Measurements from ENCODE around the gene TMEM170B. TPM values are rescaled to one million over a fixed set of nuclear protein-coding genes. Genes with fewer than 3 reads are reported as not detected.

The TMEM170B gene
- total and polyA plus RNA-seq, 5 donors from 2014 or later = 0.06 to 0.27 (median 0.21) TPM; not detected in 1

DNA sequence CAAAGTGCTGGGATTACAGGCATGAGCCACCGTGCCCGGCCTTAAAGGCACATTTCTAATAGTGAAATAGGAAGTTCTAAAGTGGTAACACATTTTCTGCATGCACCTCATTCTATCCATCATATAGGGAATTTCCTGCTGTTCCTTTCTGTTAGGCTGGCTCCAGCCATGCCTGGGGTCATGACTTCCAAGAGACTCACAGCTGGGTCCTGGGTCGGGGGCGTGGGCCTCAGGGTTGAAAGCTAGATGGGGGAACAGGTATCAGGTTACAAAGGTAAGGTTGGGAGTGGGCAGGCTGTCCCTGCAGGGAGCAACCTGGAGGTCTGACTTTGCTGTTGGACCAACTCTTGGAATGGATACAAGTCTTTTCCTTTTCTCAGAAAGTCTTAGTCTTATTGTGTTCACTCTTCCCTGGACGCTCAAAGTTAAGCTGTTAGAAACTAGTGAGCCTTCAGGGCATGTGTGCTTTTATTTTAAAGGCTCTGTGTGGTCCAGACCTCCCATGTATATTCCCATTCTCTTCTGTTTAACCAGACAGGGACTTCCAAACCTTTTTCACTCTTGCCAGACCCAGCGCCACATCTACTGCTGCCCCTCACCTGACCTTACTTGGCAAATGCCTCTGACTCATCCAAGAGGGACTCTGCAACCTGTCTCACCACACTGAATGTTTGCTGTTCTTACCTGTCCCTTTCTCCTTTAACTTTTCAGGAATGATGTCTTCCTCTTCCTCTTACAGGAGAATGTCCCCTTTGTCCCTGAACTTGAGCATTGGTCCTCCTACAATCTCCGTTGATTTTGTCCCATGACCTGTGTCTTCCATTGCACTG, 64.4 kb downstream of the TMEM170B start:
- peaks cover 0 to 2% (median 0%) of the 10 kb centered on the region in 7 donors for H3K9me3 Mint-ChIP-seq
- H3K9me3 ChIP-seq (ENCODE audit: control insufficient read depth in 2 of 2, low read length in 2 of 2) = no peaks in the 10 kb centered on the region

DNA sequence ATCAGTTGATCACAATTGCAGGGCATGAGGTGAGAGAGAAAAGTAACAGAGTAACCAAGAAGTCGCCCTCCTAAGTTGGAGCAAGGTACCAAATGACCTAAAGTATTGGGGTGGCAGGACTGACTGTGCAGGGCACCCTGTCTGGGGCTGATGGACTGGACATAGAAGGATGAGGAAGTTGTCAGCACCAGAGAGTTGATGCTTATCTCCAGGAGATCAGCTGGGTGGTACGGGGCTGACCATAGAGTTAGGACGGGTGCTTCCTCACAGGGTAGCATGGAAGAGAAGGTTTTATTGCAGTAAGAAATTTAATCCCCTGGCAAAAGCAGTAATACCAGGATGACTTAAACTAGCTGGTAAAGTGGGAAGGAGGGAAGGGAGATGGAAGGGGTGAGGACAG, 66.7 kb downstream of the TMEM170B start:
- Histone ChIP-seq H3K36me3 (ENCODE audit: control insufficient read depth, insufficient read depth, low read length) (no peaks in the 10 kb centered on the region), H3K9me3 (ENCODE audit: control insufficient read depth in 2 of 2, low read length in 2 of 2) (no peaks in the 10 kb centered on the region), H3K4me3 (ENCODE audit: low read depth, low read length) (no peak overlapping the region), H3K4me1 (ENCODE audit: control insufficient read depth, insufficient read depth, low read length, poor library complexity, severe bottlenecking) (no peaks in the 10 kb centered on the region), H3K27ac (ENCODE audit: insufficient read depth, low read length, poor library complexity, severe bottlenecking) (no peak overlapping the region), H3K27me3 (ENCODE audit: control insufficient read depth, insufficient read depth, low read length) (peaks cover 8% of the 10 kb centered on the region)
- Mint-ChIP-seq H3K36me3 (no peaks in the 10 kb centered on the region), H3K4me1 (no peaks in the 10 kb centered on the region), H3K4me3 (no peak overlapping the region), H3K9me3 (peaks cover 0 to 2% (median 0%) of the 10 kb centered on the region in 7 donors), H3K27me3 (peaks cover 23% of the 10 kb centered on the region), H3K27ac (peak overlapping the region in 1 of 3 donors; percentile 15)
- no peak for ATAC-seq (ENCODE audit: low read depth in 2 of 2)
- no peak for DNase-seq

More for the DNA sequence above, 64.4 kb downstream of the TMEM170B start:
- no peak overlapping the region for H3K4me3 Mint-ChIP-seq
- Histone ChIP-seq H3K27ac (ENCODE audit: insufficient read depth, low read length, poor library complexity, severe bottlenecking) (no peak overlapping the region), H3K4me3 (ENCODE audit: low read depth, low read length) (no peak overlapping the region), H3K27me3 (ENCODE audit: control insufficient read depth, insufficient read depth, low read length) (peaks cover 8% of the 10 kb centered on the region), H3K36me3 (ENCODE audit: control insufficient read depth, insufficient read depth, low read length) (no peaks in the 10 kb centered on the region), H3K4me1 (ENCODE audit: control insufficient read depth, insufficient read depth, low read length, poor library complexity, severe bottlenecking) (no peaks in the 10 kb centered on the region)
- H3K27ac Mint-ChIP-seq = no peak overlapping the region
- H3K27me3 Mint-ChIP-seq = peaks cover 20% of the 10 kb centered on the region
- ATAC-seq (ENCODE audit: low read depth in 2 of 2) (no peak), DNase-seq (no peak)
- H3K36me3 Mint-ChIP-seq = no peaks in the 10 kb centered on the region
- H3K4me1 Mint-ChIP-seq = no peaks in the 10 kb centered on the region

DNA sequence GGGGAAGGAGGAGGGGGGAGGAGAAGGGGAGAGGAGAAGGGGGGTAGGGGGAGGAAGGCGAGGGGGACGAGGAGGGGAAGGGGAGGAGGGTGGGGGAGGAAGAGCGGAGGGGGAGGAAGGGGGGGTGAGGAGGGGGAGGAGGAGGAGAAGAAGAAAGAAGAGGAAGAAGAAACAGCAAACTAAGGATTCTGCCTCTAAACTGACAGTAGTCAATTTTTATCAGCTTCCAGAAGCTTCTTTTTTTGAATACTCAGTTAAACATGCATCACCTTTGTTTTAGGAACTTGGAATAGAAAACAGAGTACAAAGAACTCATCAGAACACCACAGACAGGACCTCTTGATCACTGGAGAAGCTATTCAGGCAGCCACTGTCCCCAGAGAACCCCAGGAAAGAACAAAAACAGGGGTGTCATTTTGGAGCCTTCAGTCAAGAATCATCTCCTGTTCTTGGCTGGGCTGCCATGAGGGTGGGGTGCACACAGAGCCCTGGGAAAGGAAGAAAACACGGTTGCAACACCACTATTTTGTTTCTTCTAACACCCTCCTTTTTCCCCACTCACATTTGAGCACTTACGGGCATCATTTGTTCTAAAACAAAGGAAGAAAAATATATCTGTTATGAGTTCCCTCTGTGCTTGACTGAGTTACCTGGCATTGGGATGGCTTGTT, 67.4 kb downstream of the TMEM170B start:
- H3K9me3 ChIP-seq (ENCODE audit: control insufficient read depth in 2 of 2, low read length in 2 of 2) = no peaks in the 10 kb centered on the region
- H3K27me3 ChIP-seq (ENCODE audit: control insufficient read depth, insufficient read depth, low read length) = peaks cover 8% of the 10 kb centered on the region
- H3K4me1 ChIP-seq (ENCODE audit: control insufficient read depth, insufficient read depth, low read length, poor library complexity, severe bottlenecking) = no peaks in the 10 kb centered on the region
- H3K4me3 Mint-ChIP-seq = no peak overlapping the region
- DNase-seq (no peak), ATAC-seq (ENCODE audit: low read depth in 2 of 2) (no peak)
- no peak overlapping the region for H3K27ac Mint-ChIP-seq
- H3K27me3 Mint-ChIP-seq = peaks cover 22% of the 10 kb centered on the region
- no peaks in the 10 kb centered on the region for H3K4me1 Mint-ChIP-seq
- no peak overlapping the region for H3K27ac ChIP-seq (ENCODE audit: insufficient read depth, low read length, poor library complexity, severe bottlenecking)
- H3K9me3 Mint-ChIP-seq = peaks cover 0 to 2% (median 0%) of the 10 kb centered on the region in 7 donors
- no peaks in the 10 kb centered on the region for H3K36me3 ChIP-seq (ENCODE audit: control insufficient read depth, insufficient read depth, low read length)
- no peaks in the 10 kb centered on the region for H3K36me3 Mint-ChIP-seq
- H3K4me3 ChIP-seq (ENCODE audit: low read depth, low read length) = no peak overlapping the region

DNA sequence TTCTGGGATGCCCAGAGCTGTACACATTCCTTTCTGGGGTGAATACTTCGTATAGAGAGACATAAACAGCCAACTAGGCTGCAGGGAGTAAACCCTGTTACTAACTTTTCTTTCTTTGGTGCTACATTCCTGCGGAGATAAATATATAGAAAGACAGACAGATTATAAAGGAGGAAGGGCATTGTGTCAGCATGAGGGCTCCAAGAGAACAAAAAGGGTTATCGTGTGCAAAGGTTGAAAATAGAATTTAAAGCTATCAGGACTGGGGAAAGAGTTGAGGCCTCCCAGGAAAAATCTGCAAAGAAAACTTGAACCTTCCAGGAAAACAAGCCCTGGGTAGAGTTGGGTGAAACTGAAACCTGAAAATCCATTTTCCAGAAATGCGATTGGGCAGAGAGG, 68.0 kb downstream of the TMEM170B start:
- H3K27me3 Mint-ChIP-seq = peaks cover 22% of the 10 kb centered on the region
- Histone ChIP-seq H3K4me1 (ENCODE audit: control insufficient read depth, insufficient read depth, low read length, poor library complexity, severe bottlenecking) (no peaks in the 10 kb centered on the region), H3K27ac (ENCODE audit: insufficient read depth, low read length, poor library complexity, severe bottlenecking) (no peak overlapping the region), H3K4me3 (ENCODE audit: low read depth, low read length) (no peak overlapping the region), H3K9me3 (ENCODE audit: control insufficient read depth in 2 of 2, low read length in 2 of 2) (no peaks in the 10 kb centered on the region), H3K27me3 (ENCODE audit: control insufficient read depth, insufficient read depth, low read length) (peaks cover 8% of the 10 kb centered on the region), H3K36me3 (ENCODE audit: control insufficient read depth, insufficient read depth, low read length) (no peaks in the 10 kb centered on the region)
- no peak overlapping the region for H3K4me3 Mint-ChIP-seq
- no peaks in the 10 kb centered on the region for H3K4me1 Mint-ChIP-seq
- peaks cover 0 to 2% (median 0%) of the 10 kb centered on the region in 7 donors for H3K9me3 Mint-ChIP-seq
- DNase-seq (no peak), ATAC-seq (ENCODE audit: low read depth in 2 of 2) (no peak)
- H3K36me3 Mint-ChIP-seq = no peaks in the 10 kb centered on the region
- H3K27ac Mint-ChIP-seq = no peak overlapping the region

DNA sequence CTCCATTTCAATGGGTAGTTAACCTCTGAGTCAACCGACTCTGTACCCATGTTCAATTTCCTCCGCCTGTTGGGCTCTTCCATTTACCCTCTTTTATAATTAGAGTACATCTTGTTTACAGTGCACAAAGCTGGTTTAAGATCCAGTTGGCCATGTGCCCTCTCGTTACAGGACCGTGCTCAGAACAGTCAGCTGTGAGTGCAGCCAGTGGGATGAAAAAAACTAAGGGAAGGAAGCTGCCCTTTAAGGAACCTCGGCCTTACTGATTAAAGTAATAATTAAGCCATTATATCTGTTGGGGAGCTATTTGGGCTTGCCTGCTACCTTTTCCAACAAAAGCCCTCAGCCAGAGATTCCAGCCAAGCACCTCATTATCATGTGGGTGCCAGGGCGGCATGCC, 68.8 kb downstream of the TMEM170B start:
- Mint-ChIP-seq H3K27ac (no peak overlapping the region), H3K36me3 (no peaks in the 10 kb centered on the region), H3K4me3 (no peak overlapping the region), H3K9me3 (no peaks in the 10 kb centered on the region), H3K27me3 (peaks cover 22% of the 10 kb centered on the region), H3K4me1 (no peaks in the 10 kb centered on the region)
- Histone ChIP-seq H3K4me1 (ENCODE audit: control insufficient read depth, insufficient read depth, low read length, poor library complexity, severe bottlenecking) (no peaks in the 10 kb centered on the region), H3K36me3 (ENCODE audit: control insufficient read depth, insufficient read depth, low read length) (no peaks in the 10 kb centered on the region), H3K27me3 (ENCODE audit: control insufficient read depth, insufficient read depth, low read length) (peaks cover 8% of the 10 kb centered on the region), H3K4me3 (ENCODE audit: low read depth, low read length) (no peak overlapping the region), H3K9me3 (ENCODE audit: control insufficient read depth in 2 of 2, low read length in 2 of 2) (no peaks in the 10 kb centered on the region), H3K27ac (ENCODE audit: insufficient read depth, low read length, poor library complexity, severe bottlenecking) (no peak overlapping the region)
- DNase-seq (no peak), ATAC-seq (ENCODE audit: low read depth in 2 of 2) (no peak)

DNA sequence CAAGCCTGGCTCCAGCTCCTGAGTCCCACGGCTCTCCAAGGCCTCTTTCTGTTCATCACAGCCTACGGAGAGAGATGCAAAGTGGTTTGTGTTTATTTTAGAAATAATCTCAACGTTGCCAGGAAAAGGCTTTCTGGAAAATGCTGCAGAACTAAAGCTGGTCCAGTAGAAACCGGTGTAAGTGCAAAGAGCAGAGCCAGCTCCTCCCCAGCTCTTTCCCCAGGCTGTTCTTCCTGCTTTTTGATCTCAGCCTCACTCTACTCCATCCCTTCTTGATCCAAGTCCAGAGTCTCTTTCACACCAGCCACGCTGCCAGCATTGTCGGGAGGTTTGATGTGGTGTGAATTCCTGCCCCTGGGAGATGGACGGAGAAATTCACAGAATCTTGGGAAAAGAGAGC, 69.8 kb downstream of the TMEM170B start:
- H3K27ac Mint-ChIP-seq = no peak overlapping the region
- no peak for ATAC-seq (ENCODE audit: low read depth in 2 of 2)
- peaks cover 18% of the 10 kb centered on the region for H3K27me3 Mint-ChIP-seq
- DNase-seq = no peak
- H3K4me3 ChIP-seq (ENCODE audit: low read depth, low read length) = no peak overlapping the region
- no peaks in the 10 kb centered on the region for H3K4me1 Mint-ChIP-seq
- H3K4me3 Mint-ChIP-seq = no peak overlapping the region
- no peaks in the 10 kb centered on the region for H3K36me3 Mint-ChIP-seq
- H3K9me3 Mint-ChIP-seq = no peaks in the 10 kb centered on the region
- H3K9me3 ChIP-seq (ENCODE audit: control insufficient read depth in 2 of 2, low read length in 2 of 2) = no peaks in the 10 kb centered on the region
- H3K4me1 ChIP-seq (ENCODE audit: control insufficient read depth, insufficient read depth, low read length, poor library complexity, severe bottlenecking) = no peaks in the 10 kb centered on the region
- no peak overlapping the region for H3K27ac ChIP-seq (ENCODE audit: insufficient read depth, low read length, poor library complexity, severe bottlenecking)
- H3K27me3 ChIP-seq (ENCODE audit: control insufficient read depth, insufficient read depth, low read length) = peaks cover 7% of the 10 kb centered on the region
- no peaks in the 10 kb centered on the region for H3K36me3 ChIP-seq (ENCODE audit: control insufficient read depth, insufficient read depth, low read length)

DNA sequence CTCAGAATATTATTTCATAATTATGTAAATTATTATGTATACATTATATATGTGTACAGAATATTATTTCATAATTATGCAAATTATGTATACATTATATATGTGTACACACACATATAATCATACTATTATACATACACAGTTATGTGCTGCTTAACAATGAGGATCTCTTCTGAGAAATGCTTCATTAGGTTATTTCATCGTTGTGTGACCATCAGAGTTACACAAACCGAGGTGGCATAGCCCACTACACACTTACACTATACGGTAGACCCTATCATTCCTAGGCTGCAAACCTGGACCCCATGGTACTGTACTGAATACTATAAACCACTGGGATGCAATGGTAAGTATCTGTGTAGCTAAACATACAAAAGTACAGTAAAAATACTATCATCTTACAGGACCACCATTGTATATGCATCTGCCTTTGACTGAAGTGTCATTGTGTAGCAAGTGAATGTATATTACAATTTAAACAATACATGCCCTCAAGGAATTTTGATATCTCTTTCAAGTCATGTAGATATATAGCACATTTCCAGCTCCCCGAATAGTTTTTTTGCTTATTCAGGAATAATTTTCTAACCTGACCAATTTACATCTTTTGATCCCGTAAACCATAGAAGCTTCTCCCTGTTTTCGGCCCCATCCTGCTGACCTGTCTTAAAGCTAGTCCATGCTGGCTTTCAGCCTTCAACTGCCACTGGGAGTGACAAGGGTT, 71.2 kb downstream of the TMEM170B start:
- H3K36me3 ChIP-seq (ENCODE audit: control insufficient read depth, insufficient read depth, low read length) = no peaks in the 10 kb centered on the region
- no peak overlapping the region for H3K4me3 Mint-ChIP-seq
- DNase-seq = no peak
- H3K9me3 Mint-ChIP-seq = no peaks in the 10 kb centered on the region
- no peaks in the 10 kb centered on the region for H3K36me3 Mint-ChIP-seq
- H3K27ac ChIP-seq (ENCODE audit: insufficient read depth, low read length, poor library complexity, severe bottlenecking) = no peak overlapping the region
- H3K4me1 ChIP-seq (ENCODE audit: control insufficient read depth, insufficient read depth, low read length, poor library complexity, severe bottlenecking) = no peaks in the 10 kb centered on the region
- H3K27me3 ChIP-seq (ENCODE audit: control insufficient read depth, insufficient read depth, low read length) = no peaks in the 10 kb centered on the region
- H3K4me3 ChIP-seq (ENCODE audit: low read depth, low read length) = no peak overlapping the region
- peaks cover 11% of the 10 kb centered on the region for H3K27me3 Mint-ChIP-seq
- no peaks in the 10 kb centered on the region for H3K4me1 Mint-ChIP-seq
- H3K27ac Mint-ChIP-seq = no peak overlapping the region
- ATAC-seq (ENCODE audit: low read depth in 2 of 2) = no peak
- no peaks in the 10 kb centered on the region for H3K9me3 ChIP-seq (ENCODE audit: control insufficient read depth in 2 of 2, low read length in 2 of 2)
